Non-pigmented ciliary epithelial cell (primary cell): ENCODE measurements around the gene SLC5A1.

Experiments used
- DNase-seq: peaks from one replicate; pipeline ENCODE4 v3.0.0-alpha.2; 2010; ENCODE audit warnings: low read depth

The SLC5A1 gene

GRCh38 chr22:32042924-32043323, at the start of gene SLC5A1:
Gene SLC5A1, plus strand, starts transcription at chr22:32043261. Its CDS starts 21 bp downstream, at chr22:32043282.
- no peak for DNase-seq

- DNase-seq: no peak
Observed at GRCh38 chr22:31995046-31995445, 48.0 kb upstream of the SLC5A1 start.

- no peak for DNase-seq
Observed at GRCh38 chr22:31995807-31996206, 47.3 kb upstream of the SLC5A1 start.

- DNase-seq: no peak
Observed at GRCh38 chr22:31998784-31999385, 44.2 kb upstream of the SLC5A1 start.

- no peak for DNase-seq
Observed at GRCh38 chr22:32000181-32000580, 42.9 kb upstream of the SLC5A1 start.

- DNase-seq: peak; percentile 48
Observed at GRCh38 chr22:32005453-32005852, 37.6 kb upstream of the SLC5A1 start.

GRCh38 chr22:32013200-32013599, 29.9 kb upstream of the SLC5A1 start:
- DNase-seq: no peak

GRCh38 chr22:32016081-32016480, 27.0 kb upstream of the SLC5A1 start:
- DNase-seq: no peak

GRCh38 chr22:32018056-32018455, 25.0 kb upstream of the SLC5A1 start:
- DNase-seq: peak; percentile 79

- peak; percentile 85 for DNase-seq
Observed at GRCh38 chr22:32020117-32020516, 22.9 kb upstream of the SLC5A1 start.

GRCh38 chr22:32021716-32022115, 21.3 kb upstream of the SLC5A1 start:
- DNase-seq: no peak

GRCh38 chr22:32023251-32023827, 19.7 kb upstream of the SLC5A1 start:
- DNase-seq: no peak

GRCh38 chr22:32024796-32025195, 18.3 kb upstream of the SLC5A1 start:
- no peak for DNase-seq

- DNase-seq: no peak
Observed at GRCh38 chr22:32030518-32031247, 12.4 kb upstream of the SLC5A1 start.

GRCh38 chr22:32031466-32031865, 11.6 kb upstream of the SLC5A1 start:
- no peak for DNase-seq

- DNase-seq: no peak
Observed at GRCh38 chr22:32034275-32034674, 8.8 kb upstream of the SLC5A1 start.

- no peak for DNase-seq
Observed at GRCh38 chr22:32037236-32037635, 5.8 kb upstream of the SLC5A1 start.

- DNase-seq: no peak
Observed at GRCh38 chr22:32040324-32040904, 2.6 kb upstream of the SLC5A1 start.

- no peak for DNase-seq
Observed at GRCh38 chr22:32043391-32043790, 330 bp downstream of the SLC5A1 start.

GRCh38 chr22:32044477-32044876, 1.4 kb downstream of the SLC5A1 start:
- DNase-seq: no peak

GRCh38 chr22:32044913-32045312, 1.9 kb downstream of the SLC5A1 start:
- no peak for DNase-seq

- no peak for DNase-seq
Observed at GRCh38 chr22:32048069-32048468, 5.0 kb downstream of the SLC5A1 start.
